ENCODE measurements around the gene AMDHD2. TPM values are rescaled to one million over a fixed set of nuclear protein-coding genes. Genes with fewer than 3 reads are reported as not detected.
"Not testable (repeated sequence)": the region's sequence is repeated elsewhere in the genome, so short reads cannot be mapped to it uniquely, and the experiment has no call there.

Gene AMDHD2
- total and polyA plus RNA-seq, 5 donors from 2014 or later, result 18.3 to 239 (median 18.8) TPM

GRCh38 chr16:2533142-2533755, 13.1 kb downstream of the AMDHD2 start:
- Mint-ChIP-seq H3K27me3 (peaks cover 15% of the 10 kb centered on the region), H3K4me3 (peak overlapping the region; percentile 97 to 99 (median 98)), H3K4me1 (peaks cover 0 to 28% (median 16%) of the 10 kb centered on the region in 4 donors), H3K27ac (peak overlapping the region; percentile 87 to 99 (median 99))
- H3K36me3 ChIP-seq (ENCODE audit: control insufficient read depth, insufficient read depth, low read length); H3K9me3 ChIP-seq (ENCODE audit: control insufficient read depth in 2 of 2, low read length in 2 of 2); DNase-seq; H3K36me3 Mint-ChIP-seq; H3K27me3 ChIP-seq (ENCODE audit: control insufficient read depth, insufficient read depth, low read length); H3K9me3 Mint-ChIP-seq; ATAC-seq (ENCODE audit: low read depth in 2 of 2): not testable (repeated sequence)
- Histone ChIP-seq H3K4me1 (ENCODE audit: control insufficient read depth, insufficient read depth, low read length, poor library complexity, severe bottlenecking) (peaks cover 21% of the 10 kb centered on the region), H3K4me3 (ENCODE audit: low read depth, low read length) (peak overlapping the region; percentile 73), H3K27ac (ENCODE audit: insufficient read depth, low read length, poor library complexity, severe bottlenecking) (peak overlapping the region; percentile 95)

- H3K4me1 Mint-ChIP-seq, result peaks cover 0 to 33% (median 19%) of the 10 kb centered on the region in 4 donors
- no peaks in the 10 kb centered on the region for H3K36me3 Mint-ChIP-seq
- H3K36me3 ChIP-seq (ENCODE audit: control insufficient read depth, insufficient read depth, low read length), result peaks cover 3% of the 10 kb centered on the region
- H3K27ac ChIP-seq (ENCODE audit: insufficient read depth, low read length, poor library complexity, severe bottlenecking), result no peak overlapping the region
- no peaks in the 10 kb centered on the region for H3K27me3 ChIP-seq (ENCODE audit: control insufficient read depth, insufficient read depth, low read length)
- no peaks in the 10 kb centered on the region for H3K9me3 ChIP-seq (ENCODE audit: control insufficient read depth in 2 of 2, low read length in 2 of 2)
- peak overlapping the region; percentile 74 to 92 (median 76) for H3K4me3 Mint-ChIP-seq
- H3K4me3 ChIP-seq (ENCODE audit: low read depth, low read length), result no peak overlapping the region
- peaks cover 26% of the 10 kb centered on the region for H3K4me1 ChIP-seq (ENCODE audit: control insufficient read depth, insufficient read depth, low read length, poor library complexity, severe bottlenecking)
- no peaks in the 10 kb centered on the region for H3K9me3 Mint-ChIP-seq
- peaks cover 15% of the 10 kb centered on the region for H3K27me3 Mint-ChIP-seq
- DNase-seq, result no peak
- peak overlapping the region in 2 of 3 donors; percentile 85 to 93 for H3K27ac Mint-ChIP-seq
- ATAC-seq (ENCODE audit: low read depth in 2 of 2), result no peak
These were observed 13.7 kb downstream of the AMDHD2 start for GRCh38 chr16:2533912-2534311.

- ATAC-seq (ENCODE audit: low read depth in 2 of 2); H3K36me3 Mint-ChIP-seq; H3K9me3 ChIP-seq (ENCODE audit: control insufficient read depth in 2 of 2, low read length in 2 of 2); H3K4me3 ChIP-seq (ENCODE audit: low read depth, low read length); H3K9me3 Mint-ChIP-seq; H3K36me3 ChIP-seq (ENCODE audit: control insufficient read depth, insufficient read depth, low read length); H3K27ac ChIP-seq (ENCODE audit: insufficient read depth, low read length, poor library complexity, severe bottlenecking); DNase-seq; H3K27me3 ChIP-seq (ENCODE audit: control insufficient read depth, insufficient read depth, low read length): not testable (repeated sequence)
- H3K27me3 Mint-ChIP-seq, result peaks cover 15% of the 10 kb centered on the region
- H3K4me1 Mint-ChIP-seq, result peaks cover 2 to 37% (median 22%) of the 10 kb centered on the region in 4 donors
- peak overlapping the region; percentile 74 to 92 (median 76) for H3K4me3 Mint-ChIP-seq
- H3K27ac Mint-ChIP-seq, result peak overlapping the region in 2 of 3 donors; percentile 85 to 93
- peaks cover 30% of the 10 kb centered on the region for H3K4me1 ChIP-seq (ENCODE audit: control insufficient read depth, insufficient read depth, low read length, poor library complexity, severe bottlenecking)
These were observed 14.2 kb downstream of the AMDHD2 start for GRCh38 chr16:2534335-2534734.

- peak overlapping the region in 3 of 4 donors; percentile 21 to 92 (median 62) for H3K4me3 Mint-ChIP-seq
- H3K27ac Mint-ChIP-seq, result no peak overlapping the region
- Histone ChIP-seq H3K36me3 (ENCODE audit: control insufficient read depth, insufficient read depth, low read length) (no peaks in the 10 kb centered on the region), H3K27me3 (ENCODE audit: control insufficient read depth, insufficient read depth, low read length) (no peaks in the 10 kb centered on the region), H3K4me3 (ENCODE audit: low read depth, low read length) (no peak overlapping the region), H3K27ac (ENCODE audit: insufficient read depth, low read length, poor library complexity, severe bottlenecking) (no peak overlapping the region), H3K9me3 (ENCODE audit: control insufficient read depth in 2 of 2, low read length in 2 of 2) (no peaks in the 10 kb centered on the region), H3K4me1 (ENCODE audit: control insufficient read depth, insufficient read depth, low read length, poor library complexity, severe bottlenecking) (peaks cover 36% of the 10 kb centered on the region)
- ATAC-seq (ENCODE audit: low read depth in 2 of 2) (no peak), DNase-seq (no peak)
- peaks cover 4 to 47% (median 30%) of the 10 kb centered on the region in 4 donors for H3K4me1 Mint-ChIP-seq
- peaks cover 15% of the 10 kb centered on the region for H3K27me3 Mint-ChIP-seq
- no peaks in the 10 kb centered on the region for H3K9me3 Mint-ChIP-seq
- H3K36me3 Mint-ChIP-seq, result no peaks in the 10 kb centered on the region
These were observed 15.4 kb downstream of the AMDHD2 start for GRCh38 chr16:2535625-2536013.

- ATAC-seq (ENCODE audit: low read depth in 2 of 2) (peak; percentile 92), DNase-seq (peak; percentile 92 to 97 (median 95))
- H3K4me1 ChIP-seq (ENCODE audit: control insufficient read depth, insufficient read depth, low read length, poor library complexity, severe bottlenecking), result peaks cover 33% of the 10 kb centered on the region
- no peaks in the 10 kb centered on the region for H3K36me3 ChIP-seq (ENCODE audit: control insufficient read depth, insufficient read depth, low read length)
- Mint-ChIP-seq H3K4me3 (peak within 1 kb of the TSS; percentile 89 to 92 (median 90)), H3K27me3 (peaks cover 4% of the 10 kb centered on the region), H3K36me3 (no peaks in the 10 kb centered on the region), H3K4me1 (peaks cover 4 to 54% (median 31%) of the 10 kb centered on the region in 4 donors), H3K27ac (peak within 1 kb of the TSS; percentile 69 to 94 (median 86)), H3K9me3 (no peaks in the 10 kb centered on the region)
- H3K27ac ChIP-seq (ENCODE audit: insufficient read depth, low read length, poor library complexity, severe bottlenecking), result peak within 1 kb of the TSS; percentile 75
- H3K27me3 ChIP-seq (ENCODE audit: control insufficient read depth, insufficient read depth, low read length), result no peaks in the 10 kb centered on the region
- no peaks in the 10 kb centered on the region for H3K9me3 ChIP-seq (ENCODE audit: control insufficient read depth in 2 of 2, low read length in 2 of 2)
- H3K4me3 ChIP-seq (ENCODE audit: low read depth, low read length), result peak within 1 kb of the TSS; percentile 78
These were observed 17.5 kb downstream of the AMDHD2 start, which contains the start of gene PDPK1 for GRCh38 chr16:2537451-2538379. TSS of gene PDPK1 (plus strand) at chr16:2538021. CDS start at chr16:2538113, 92 bp downstream.

GRCh38 chr16:2539192-2539844, 19.1 kb downstream of the AMDHD2 start:
- peak overlapping the region in 1 of 3 donors; percentile 73 for H3K27ac Mint-ChIP-seq

GRCh38 chr16:2539845-2540458, 19.8 kb downstream of the AMDHD2 start:
- not testable (repeated sequence) for H3K27ac ChIP-seq (ENCODE audit: insufficient read depth, low read length, poor library complexity, severe bottlenecking); H3K9me3 Mint-ChIP-seq; H3K27me3 ChIP-seq (ENCODE audit: control insufficient read depth, insufficient read depth, low read length); H3K9me3 ChIP-seq (ENCODE audit: control insufficient read depth in 2 of 2, low read length in 2 of 2); H3K36me3 Mint-ChIP-seq; H3K4me3 ChIP-seq (ENCODE audit: low read depth, low read length); H3K36me3 ChIP-seq (ENCODE audit: control insufficient read depth, insufficient read depth, low read length); DNase-seq; H3K27me3 Mint-ChIP-seq; ATAC-seq (ENCODE audit: low read depth in 2 of 2)
- Mint-ChIP-seq H3K4me3 (peak overlapping the region; percentile 86 to 92 (median 88)), H3K4me1 (peaks cover 4 to 50% (median 31%) of the 10 kb centered on the region in 4 donors), H3K27ac (peak overlapping the region in 1 of 3 donors; percentile 73)
- peaks cover 27% of the 10 kb centered on the region for H3K4me1 ChIP-seq (ENCODE audit: control insufficient read depth, insufficient read depth, low read length, poor library complexity, severe bottlenecking)

More at GRCh38 chr16:2539192-2539844, 19.1 kb downstream of the AMDHD2 start:
- not testable (repeated sequence) for ATAC-seq (ENCODE audit: low read depth in 2 of 2); H3K9me3 ChIP-seq (ENCODE audit: control insufficient read depth in 2 of 2, low read length in 2 of 2); H3K27me3 Mint-ChIP-seq; H3K27me3 ChIP-seq (ENCODE audit: control insufficient read depth, insufficient read depth, low read length); H3K27ac ChIP-seq (ENCODE audit: insufficient read depth, low read length, poor library complexity, severe bottlenecking); H3K36me3 Mint-ChIP-seq; H3K36me3 ChIP-seq (ENCODE audit: control insufficient read depth, insufficient read depth, low read length); H3K9me3 Mint-ChIP-seq; DNase-seq
- peaks cover 27% of the 10 kb centered on the region for H3K4me1 ChIP-seq (ENCODE audit: control insufficient read depth, insufficient read depth, low read length, poor library complexity, severe bottlenecking)
- Mint-ChIP-seq H3K4me1 (peaks cover 4 to 47% (median 31%) of the 10 kb centered on the region in 4 donors), H3K4me3 (peak overlapping the region; percentile 86 to 92 (median 88))
- H3K4me3 ChIP-seq (ENCODE audit: low read depth, low read length), result peak overlapping the region; percentile 15
